ENCODE data around the gene TAF13. TPM values are rescaled to one million over a fixed set of nuclear protein-coding genes. Genes with fewer than 3 reads are reported as not detected.
"Not testable (repeated sequence)": the region's sequence is repeated elsewhere in the genome, so short reads cannot be mapped to it uniquely, and the experiment has no call there.

TAF13 gene
- total RNA-seq, 2 donors from 2014 or later: 39.2 to 48.6 TPM

DNA sequence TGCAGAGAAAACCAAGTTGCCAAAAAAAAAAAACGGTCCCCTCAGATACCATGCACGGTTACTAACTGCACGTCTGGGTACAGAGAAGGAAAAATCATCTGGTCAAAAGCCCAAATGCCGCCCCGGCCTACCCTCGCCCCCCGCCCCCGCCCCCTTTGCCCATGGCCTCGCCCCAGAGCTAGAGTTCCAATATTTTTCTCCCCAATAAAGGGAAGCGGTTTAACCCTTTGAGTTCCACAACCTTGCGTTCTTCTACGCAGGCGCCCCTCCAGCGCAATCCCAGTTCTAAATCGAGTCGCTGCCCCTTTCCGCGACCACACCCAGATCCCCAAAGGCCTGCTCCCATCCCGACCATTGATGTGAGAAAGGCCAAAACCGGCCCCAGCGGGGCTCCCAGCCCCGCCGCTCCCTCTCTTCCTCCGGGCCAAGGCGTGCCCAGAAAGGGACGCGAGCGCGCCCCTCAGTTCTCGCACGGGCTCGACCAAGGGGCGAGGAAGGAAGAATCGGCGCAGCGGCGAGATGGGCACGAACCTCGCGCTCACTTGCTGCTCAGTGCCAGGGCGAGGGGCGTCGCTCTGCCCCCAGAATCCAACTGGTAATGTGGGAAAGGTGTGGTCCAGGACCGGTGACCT, 34.7 kb downstream of the TAF13 start:
- peaks cover 1% of the 10 kb centered on the region for H3K4me1 Mint-ChIP-seq
- Histone ChIP-seq H3K9me3 (ENCODE audit: control insufficient read depth, low read length) (no peaks in the 10 kb centered on the region), H3K4me3 (ENCODE audit: low read length) (peak overlapping the region; percentile 94), H3K36me3 (ENCODE audit: control insufficient read depth, insufficient read depth, low read length) (no peaks in the 10 kb centered on the region), H3K9ac (ENCODE audit: extremely low read depth, low read length, poor library complexity, severe bottlenecking) (peak overlapping the region; percentile 57), H3K27ac (ENCODE audit: low read depth, low read length) (peak overlapping the region; percentile 78), H3K27me3 (ENCODE audit: control insufficient read depth, insufficient read depth, low read length, poor library complexity, severe bottlenecking) (no peaks in the 10 kb centered on the region), H3K4me1 (ENCODE audit: control insufficient read depth, insufficient read depth, low read length) (no peaks in the 10 kb centered on the region)
- H3K27ac Mint-ChIP-seq: peak overlapping the region; percentile 30
- no peaks in the 10 kb centered on the region for H3K9me3 Mint-ChIP-seq
- H3K36me3 Mint-ChIP-seq (ENCODE audit: low read depth): no peaks in the 10 kb centered on the region
- no peaks in the 10 kb centered on the region for H3K27me3 Mint-ChIP-seq (ENCODE audit: insufficient read depth)
- peak; percentile 71 for DNase-seq
- 0% methylated on average over 11 to 44 of the region's 44 CpGs for WGBS, 2 experiments (ENCODE audit: insufficient coverage in 1 of 2, insufficient read length in 1 of 2)
- H3K4me3 Mint-ChIP-seq: peak overlapping the region; percentile 79
- TF ChIP-seq, protein P1, sequence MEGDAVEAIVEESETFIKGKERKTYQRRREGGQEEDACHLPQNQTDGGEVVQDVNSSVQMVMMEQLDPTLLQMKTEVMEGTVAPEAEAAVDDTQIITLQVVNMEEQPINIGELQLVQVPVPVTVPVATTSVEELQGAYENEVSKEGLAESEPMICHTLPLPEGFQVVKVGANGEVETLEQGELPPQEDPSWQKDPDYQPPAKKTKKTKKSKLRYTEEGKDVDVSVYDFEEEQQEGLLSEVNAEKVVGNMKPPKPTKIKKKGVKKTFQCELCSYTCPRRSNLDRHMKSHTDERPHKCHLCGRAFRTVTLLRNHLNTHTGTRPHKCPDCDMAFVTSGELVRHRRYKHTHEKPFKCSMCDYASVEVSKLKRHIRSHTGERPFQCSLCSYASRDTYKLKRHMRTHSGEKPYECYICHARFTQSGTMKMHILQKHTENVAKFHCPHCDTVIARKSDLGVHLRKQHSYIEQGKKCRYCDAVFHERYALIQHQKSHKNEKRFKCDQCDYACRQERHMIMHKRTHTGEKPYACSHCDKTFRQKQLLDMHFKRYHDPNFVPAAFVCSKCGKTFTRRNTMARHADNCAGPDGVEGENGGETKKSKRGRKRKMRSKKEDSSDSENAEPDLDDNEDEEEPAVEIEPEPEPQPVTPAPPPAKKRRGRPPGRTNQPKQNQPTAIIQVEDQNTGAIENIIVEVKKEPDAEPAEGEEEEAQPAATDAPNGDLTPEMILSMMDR (conservative IDR thresholded peaks at IDR 0.05): no peak

DNA sequence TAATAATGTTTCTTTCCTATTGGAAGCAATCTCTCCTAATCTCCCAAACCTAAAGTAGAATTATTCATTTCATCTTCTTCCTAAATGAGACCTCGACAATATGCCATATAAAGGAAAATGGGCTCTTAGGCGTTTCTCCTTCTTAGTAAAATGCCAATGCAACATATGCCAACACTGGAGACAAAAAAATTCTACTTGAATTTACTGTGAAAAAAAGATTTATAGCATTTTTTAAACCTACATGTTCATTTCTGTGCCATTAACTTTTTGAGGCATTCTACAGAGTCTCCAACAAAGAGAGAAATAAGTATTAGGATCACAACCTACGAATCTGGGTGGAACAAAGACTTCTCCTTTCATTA, 35.2 kb downstream of the TAF13 start:
- Mint-ChIP-seq H3K4me1 (peaks cover 1% of the 10 kb centered on the region), H3K36me3 (ENCODE audit: low read depth) (no peaks in the 10 kb centered on the region), H3K4me3 (peak overlapping the region; percentile 79), H3K27ac (no peak overlapping the region), H3K27me3 (ENCODE audit: insufficient read depth) (no peaks in the 10 kb centered on the region), H3K9me3 (no peaks in the 10 kb centered on the region)
- H3K9me3 ChIP-seq (ENCODE audit: control insufficient read depth, low read length): no peaks in the 10 kb centered on the region
- no peaks in the 10 kb centered on the region for H3K36me3 ChIP-seq (ENCODE audit: control insufficient read depth, insufficient read depth, low read length)
- H3K4me1 ChIP-seq (ENCODE audit: control insufficient read depth, insufficient read depth, low read length): no peaks in the 10 kb centered on the region
- TF ChIP-seq, protein P1 (conservative IDR thresholded peaks at IDR 0.05): no peak
- DNase-seq: no peak
- 34 to 41% methylated on average over 3 of the region's 3 CpGs for WGBS, 2 experiments (ENCODE audit: insufficient coverage in 1 of 2, insufficient read length in 1 of 2)
- H3K9ac ChIP-seq (ENCODE audit: extremely low read depth, low read length, poor library complexity, severe bottlenecking): peak overlapping the region; percentile 4
- H3K27ac ChIP-seq (ENCODE audit: low read depth, low read length): peak overlapping the region; percentile 27
- no peaks in the 10 kb centered on the region for H3K27me3 ChIP-seq (ENCODE audit: control insufficient read depth, insufficient read depth, low read length, poor library complexity, severe bottlenecking)
- peak overlapping the region; percentile 94 for H3K4me3 ChIP-seq (ENCODE audit: low read length)

DNA sequence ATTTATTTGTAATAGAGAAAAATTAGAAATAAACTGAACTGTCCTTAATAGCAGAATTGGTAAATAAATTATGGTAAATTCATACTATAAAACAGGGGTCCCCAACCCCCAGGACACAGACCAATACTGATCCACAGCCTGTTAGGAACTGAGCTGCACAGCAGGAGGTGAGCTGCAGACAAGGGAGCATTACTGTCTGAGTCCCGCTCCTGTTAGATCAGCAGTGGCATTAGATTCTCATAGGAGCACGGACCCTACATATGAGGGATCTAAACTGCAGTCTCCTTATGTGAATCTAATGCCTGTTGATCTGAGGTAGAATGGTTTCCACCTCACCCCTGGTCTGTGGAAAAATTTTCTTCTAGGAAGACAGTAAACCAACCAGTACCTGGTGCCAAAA, 41.4 kb downstream of the TAF13 start:
- no peaks in the 10 kb centered on the region for H3K36me3 ChIP-seq (ENCODE audit: control insufficient read depth, insufficient read depth, low read length)
- Mint-ChIP-seq H3K9me3 (no peaks in the 10 kb centered on the region), H3K4me3 (no peak overlapping the region), H3K27me3 (ENCODE audit: insufficient read depth) (no peaks in the 10 kb centered on the region), H3K36me3 (ENCODE audit: low read depth) (no peaks in the 10 kb centered on the region), H3K27ac (no peak overlapping the region), H3K4me1 (no peaks in the 10 kb centered on the region)
- no peak overlapping the region for H3K9ac ChIP-seq (ENCODE audit: extremely low read depth, low read length, poor library complexity, severe bottlenecking)
- DNase-seq: peak; percentile 61
- peaks cover 3% of the 10 kb centered on the region for H3K4me1 ChIP-seq (ENCODE audit: control insufficient read depth, insufficient read depth, low read length)
- H3K27me3 ChIP-seq (ENCODE audit: control insufficient read depth, insufficient read depth, low read length, poor library complexity, severe bottlenecking): no peaks in the 10 kb centered on the region
- WGBS, 2 experiments (ENCODE audit: insufficient coverage in 1 of 2, insufficient read length in 1 of 2): 64 to 85% methylated on average over 2 of the region's 2 CpGs
- H3K27ac ChIP-seq (ENCODE audit: low read depth, low read length): no peak overlapping the region
- TF ChIP-seq, protein P1 (conservative IDR thresholded peaks at IDR 0.05): no peak
- no peaks in the 10 kb centered on the region for H3K9me3 ChIP-seq (ENCODE audit: control insufficient read depth, low read length)
- no peak overlapping the region for H3K4me3 ChIP-seq (ENCODE audit: low read length)

DNA sequence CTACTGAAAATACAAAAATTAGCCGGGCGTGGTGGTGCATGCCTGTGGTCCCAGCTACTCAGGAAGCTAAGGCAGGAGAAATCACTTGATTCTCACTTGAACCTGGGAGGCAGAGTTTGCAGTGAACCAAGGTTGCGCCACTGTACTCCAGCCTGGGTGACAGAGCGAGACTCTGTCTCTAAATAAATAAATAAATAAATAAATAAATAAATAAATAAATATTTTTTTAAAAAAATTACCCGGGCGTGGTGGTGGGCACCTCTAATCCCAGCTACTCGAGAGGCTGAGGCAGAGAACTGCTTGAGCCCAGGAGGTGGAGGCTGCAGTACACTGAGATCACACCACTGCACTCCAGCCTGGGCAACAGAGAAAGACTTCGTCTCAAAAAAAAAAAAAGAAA, 46.3 kb downstream of the TAF13 start:
- H3K9me3 Mint-ChIP-seq: not testable (repeated sequence)
- 85 to 92% methylated on average over 2 to 6 of the region's 8 CpGs for WGBS, 2 experiments (ENCODE audit: insufficient coverage in 1 of 2, insufficient read length in 1 of 2)

More for the DNA sequence above, 46.3 kb downstream of the TAF13 start:
- H3K4me3 ChIP-seq (ENCODE audit: low read length); H3K4me1 ChIP-seq (ENCODE audit: control insufficient read depth, insufficient read depth, low read length); H3K27me3 Mint-ChIP-seq (ENCODE audit: insufficient read depth); H3K9me3 ChIP-seq (ENCODE audit: control insufficient read depth, low read length); H3K27ac ChIP-seq (ENCODE audit: low read depth, low read length); H3K27me3 ChIP-seq (ENCODE audit: control insufficient read depth, insufficient read depth, low read length, poor library complexity, severe bottlenecking); DNase-seq; H3K36me3 Mint-ChIP-seq (ENCODE audit: low read depth); H3K9ac ChIP-seq (ENCODE audit: extremely low read depth, low read length, poor library complexity, severe bottlenecking); H3K36me3 ChIP-seq (ENCODE audit: control insufficient read depth, insufficient read depth, low read length); H3K4me1 Mint-ChIP-seq; H3K4me3 Mint-ChIP-seq; H3K27ac Mint-ChIP-seq: not testable (repeated sequence)

Measured in endodermal cell (in vitro differentiated cells).